Measurements from ENCODE around the gene PLEKHA7. TPM values are rescaled to one million over a fixed set of nuclear protein-coding genes. Genes with fewer than 3 reads are reported as not detected.

PLEKHA7 gene
- total RNA-seq, 4 donors from 2014 or later = 16.9 to 35.1 (median 24.1) TPM

DNA sequence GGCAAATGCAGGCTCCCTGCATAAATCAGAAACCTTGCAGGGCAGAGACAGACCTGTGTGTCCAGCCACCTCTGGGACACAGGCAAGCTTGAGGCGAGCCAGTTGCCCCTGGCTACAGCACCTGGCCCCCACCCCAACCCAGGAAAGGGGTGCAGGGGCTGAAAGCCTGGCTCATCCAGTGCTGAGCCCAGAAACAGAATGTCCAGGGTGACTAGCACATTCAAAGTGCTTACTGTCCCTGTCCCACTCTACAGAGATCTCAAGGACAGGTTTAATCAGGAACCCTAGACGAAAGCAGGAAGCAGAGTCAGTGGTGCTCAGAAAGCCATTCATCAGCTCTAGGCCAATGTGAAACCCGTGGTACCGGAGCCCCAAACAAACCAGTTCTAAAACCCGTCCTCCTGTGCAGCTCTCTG, 31.9 kb downstream of the PLEKHA7 start:
- intact Hi-C loops (cut with DNase I; ENCODE audit: low total_unique reads) = no loop called here
- TF ChIP-seq, protein P1, sequence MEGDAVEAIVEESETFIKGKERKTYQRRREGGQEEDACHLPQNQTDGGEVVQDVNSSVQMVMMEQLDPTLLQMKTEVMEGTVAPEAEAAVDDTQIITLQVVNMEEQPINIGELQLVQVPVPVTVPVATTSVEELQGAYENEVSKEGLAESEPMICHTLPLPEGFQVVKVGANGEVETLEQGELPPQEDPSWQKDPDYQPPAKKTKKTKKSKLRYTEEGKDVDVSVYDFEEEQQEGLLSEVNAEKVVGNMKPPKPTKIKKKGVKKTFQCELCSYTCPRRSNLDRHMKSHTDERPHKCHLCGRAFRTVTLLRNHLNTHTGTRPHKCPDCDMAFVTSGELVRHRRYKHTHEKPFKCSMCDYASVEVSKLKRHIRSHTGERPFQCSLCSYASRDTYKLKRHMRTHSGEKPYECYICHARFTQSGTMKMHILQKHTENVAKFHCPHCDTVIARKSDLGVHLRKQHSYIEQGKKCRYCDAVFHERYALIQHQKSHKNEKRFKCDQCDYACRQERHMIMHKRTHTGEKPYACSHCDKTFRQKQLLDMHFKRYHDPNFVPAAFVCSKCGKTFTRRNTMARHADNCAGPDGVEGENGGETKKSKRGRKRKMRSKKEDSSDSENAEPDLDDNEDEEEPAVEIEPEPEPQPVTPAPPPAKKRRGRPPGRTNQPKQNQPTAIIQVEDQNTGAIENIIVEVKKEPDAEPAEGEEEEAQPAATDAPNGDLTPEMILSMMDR (IDR thresholded peaks at IDR 0.05) = no peak
- H3K4me3 ChIP-seq (ENCODE audit: low read depth, poor library complexity, severe bottlenecking) = no peak overlapping the region
- WGBS, 2 donors = 76 to 79% methylated on average over 4 of the region's 5 CpGs
- no peak for DNase-seq (ENCODE audit: low spot score in 2 of 2)

DNA sequence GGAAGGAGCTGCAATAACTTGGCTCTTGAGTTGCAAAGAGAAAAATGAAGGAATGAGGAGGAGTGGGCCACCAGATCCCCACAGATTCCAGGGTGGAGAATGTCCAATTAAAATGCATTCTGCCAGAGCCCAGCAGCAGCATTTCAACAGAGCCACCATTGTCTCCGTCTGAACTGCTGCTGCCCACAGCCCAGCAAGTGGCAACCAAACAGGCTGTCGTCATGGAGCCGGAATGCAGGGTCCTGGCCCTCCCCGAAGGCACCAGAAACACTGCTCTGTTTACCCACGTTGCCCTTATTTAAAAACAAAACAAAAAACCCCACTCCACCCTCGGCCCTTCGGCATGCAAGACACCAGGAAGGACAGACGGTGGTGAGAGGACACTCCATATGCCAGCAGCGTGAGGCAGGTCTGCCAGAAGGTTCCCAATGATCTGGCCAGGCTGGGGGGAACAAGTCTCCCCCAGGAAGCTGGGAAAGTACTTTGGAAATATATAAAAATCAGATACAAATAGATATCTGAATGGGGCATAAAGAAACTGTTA, 32.5 kb downstream of the PLEKHA7 start:
- DNase-seq (ENCODE audit: low spot score in 2 of 2) = no peak
- H3K4me3 ChIP-seq (ENCODE audit: low read depth, poor library complexity, severe bottlenecking) = no peak overlapping the region
- WGBS, 2 donors = 43 to 54% methylated on average over 7 to 9 of the region's 9 CpGs
- TF ChIP-seq, protein P1 (IDR thresholded peaks at IDR 0.05) = no peak
- no peak for TF ChIP-seq POLR2A (IDR thresholded peaks at IDR 0.05)
- intact Hi-C loops (cut with DNase I; ENCODE audit: low total_unique reads) = no loop called here

DNA sequence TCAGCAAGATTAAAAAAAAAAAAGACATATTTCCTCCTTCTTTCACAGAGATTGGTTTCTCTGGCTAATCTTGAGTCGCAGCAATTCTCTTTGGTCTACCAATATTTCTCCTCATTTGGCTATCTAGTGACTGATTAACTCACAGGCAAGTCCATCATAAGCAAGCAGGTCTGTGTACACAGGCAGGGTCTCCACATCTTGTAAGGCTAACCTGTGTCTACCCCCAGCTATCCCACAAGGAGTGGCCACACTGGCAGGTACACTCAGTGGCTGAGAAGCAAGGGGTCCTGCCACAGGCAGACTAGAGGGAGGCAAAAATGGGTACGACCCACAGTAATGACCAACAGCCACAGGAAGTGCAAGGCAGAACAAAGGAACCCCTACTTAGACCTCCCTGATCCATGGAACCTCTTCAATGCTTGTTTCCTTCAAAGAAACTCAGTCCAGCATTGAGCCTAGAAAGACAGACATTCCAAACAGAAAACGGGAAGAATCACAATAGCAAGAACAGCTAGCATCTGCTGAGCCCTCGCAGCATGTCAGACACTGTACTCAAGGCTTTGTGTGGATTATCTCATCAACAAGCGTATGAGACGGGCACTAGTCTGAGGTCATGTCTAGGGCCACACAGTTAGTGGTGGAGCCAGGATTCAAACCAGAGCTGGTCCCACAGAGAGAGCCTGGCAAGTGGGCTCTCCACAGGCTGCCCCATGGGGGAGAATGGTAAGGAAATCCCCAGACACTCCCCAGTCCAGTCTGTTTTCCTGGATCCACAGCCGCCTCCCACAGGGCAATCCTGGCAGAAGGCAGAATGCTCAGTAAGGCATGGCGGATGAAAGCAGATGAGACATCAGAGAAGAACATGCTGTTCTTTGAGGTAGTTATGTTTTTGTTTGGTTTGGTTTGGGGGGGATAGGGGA, 34.3 kb downstream of the PLEKHA7 start:
- TF ChIP-seq, protein P1 (IDR thresholded peaks at IDR 0.05) = no peak
- TF ChIP-seq POLR2A (IDR thresholded peaks at IDR 0.05) = no peak
- intact Hi-C loops (cut with DNase I; ENCODE audit: low total_unique reads) = no loop called here
- WGBS, 2 donors = 89 to 93% methylated on average over 8 of the region's 8 CpGs
- no peak overlapping the region for H3K4me3 ChIP-seq (ENCODE audit: low read depth, poor library complexity, severe bottlenecking)
- DNase-seq (ENCODE audit: low spot score in 2 of 2) = no peak

DNA sequence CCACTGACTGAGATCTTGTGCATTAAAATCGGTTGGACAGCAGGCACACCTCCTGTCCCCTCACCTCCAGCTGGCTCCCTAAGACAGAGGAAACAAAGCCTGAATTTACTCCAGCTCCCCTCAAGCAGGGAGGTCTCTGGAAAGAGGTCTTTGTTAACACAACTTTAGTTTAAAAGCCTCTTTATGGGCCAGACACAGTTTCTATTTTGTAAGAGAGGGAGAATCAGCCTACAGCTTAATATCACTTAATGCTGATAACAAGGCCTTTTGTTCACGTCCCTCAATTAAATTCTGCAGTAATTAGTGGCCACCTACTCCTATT, 36.3 kb downstream of the PLEKHA7 start:
- 76 to 83% methylated on average over 2 of the region's 2 CpGs for WGBS, 2 donors
- TF ChIP-seq, protein P1 (IDR thresholded peaks at IDR 0.05) = no peak
- no peak for TF ChIP-seq POLR2A (IDR thresholded peaks at IDR 0.05)
- DNase-seq (ENCODE audit: low spot score in 2 of 2) = no peak
- intact Hi-C loops (cut with DNase I; ENCODE audit: low total_unique reads) = no loop called here
- H3K4me3 ChIP-seq (ENCODE audit: low read depth, poor library complexity, severe bottlenecking) = no peak overlapping the region

DNA sequence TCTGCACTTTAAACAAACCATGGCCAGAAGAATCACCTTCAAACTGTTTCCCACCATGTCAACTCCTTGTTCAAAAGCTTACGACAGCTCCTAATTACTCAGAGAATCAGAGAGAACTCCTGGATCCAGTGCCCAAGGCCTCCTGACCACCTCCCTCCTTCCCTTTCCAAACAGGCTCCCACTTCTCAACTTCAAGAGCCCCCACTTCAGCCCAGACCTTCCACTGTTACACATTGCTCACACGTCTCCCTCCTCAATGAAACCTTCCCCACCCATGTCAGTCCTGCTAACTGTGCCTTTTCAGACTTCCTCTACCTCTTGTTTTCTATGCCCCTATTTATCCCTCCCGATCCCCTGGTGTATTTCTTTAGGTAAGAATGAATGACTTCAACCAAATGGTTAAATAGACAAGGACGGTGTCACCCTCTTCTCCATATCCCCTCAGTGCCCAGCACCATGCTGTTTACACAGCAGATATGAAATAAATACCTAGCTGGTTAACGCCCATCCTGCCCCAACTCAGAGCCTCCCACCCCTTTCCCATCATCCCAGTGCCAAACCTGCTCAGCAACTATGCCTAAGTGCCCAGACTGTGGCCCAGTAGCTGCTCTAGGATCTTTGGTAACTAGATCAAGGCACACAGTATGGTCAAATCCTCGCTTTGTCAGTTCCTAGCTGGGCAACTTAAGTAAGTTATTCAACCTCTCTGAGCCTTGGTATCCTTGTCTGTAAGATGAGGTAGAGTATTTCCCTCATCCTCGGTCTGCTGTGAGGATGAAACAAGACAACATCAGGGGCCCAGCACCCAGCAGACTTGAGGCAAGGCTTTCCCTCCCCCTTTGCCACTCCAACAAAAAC, 36.8 kb downstream of the PLEKHA7 start:
- intact Hi-C loops (cut with DNase I; ENCODE audit: low total_unique reads) = no loop called here
- 81 to 83% methylated on average over 7 of the region's 7 CpGs for WGBS, 2 donors
- peak in 1 of 2 donors; percentile 52 for DNase-seq (ENCODE audit: low spot score in 2 of 2)
- TF ChIP-seq POLR2A (IDR thresholded peaks at IDR 0.05) = no peak
- TF ChIP-seq, protein P1 (IDR thresholded peaks at IDR 0.05) = no peak
- H3K4me3 ChIP-seq (ENCODE audit: low read depth, poor library complexity, severe bottlenecking) = no peak overlapping the region
